AG08395 (cell line): ENCODE data around the gene KCNIP1.
"Not testable (repeated sequence)": the region's sequence is repeated elsewhere in the genome, so short reads cannot be mapped to it uniquely, and the experiment has no call there.

Experiments used
- DNase-seq: peaks from one replicate; pipeline ENCODE4 v3.0.0; 2012; ENCODE audit warnings: mixed read lengths, low spot score

The KCNIP1 gene

DNA sequence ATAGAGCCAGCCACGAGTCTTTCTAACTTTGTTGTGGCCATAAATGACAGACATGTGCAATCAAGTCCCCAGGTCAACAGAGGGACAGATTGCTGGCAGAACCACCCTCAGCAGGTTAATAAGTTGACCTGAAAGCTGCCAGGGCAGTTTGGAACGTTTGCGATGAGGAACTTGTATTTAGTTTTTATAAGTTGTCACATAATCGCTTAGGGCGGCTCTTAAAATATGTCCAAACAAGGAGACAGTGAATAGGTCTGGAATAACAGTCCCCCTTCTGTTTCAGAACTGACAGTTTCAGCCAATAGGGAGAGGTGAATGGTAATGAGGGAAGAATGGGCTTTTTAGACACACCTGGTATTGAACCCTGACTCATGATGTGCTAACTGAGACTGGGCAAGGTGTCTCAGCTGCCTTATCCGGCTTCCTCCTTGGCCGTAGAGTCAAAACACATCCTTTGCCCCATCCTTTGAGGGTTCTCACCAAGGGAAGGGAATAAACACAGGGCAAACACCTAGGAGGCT lies 246.2 kb downstream of the KCNIP1 start:
- no peak for DNase-seq

GRCh38 chr5:170750791-170751190 lies 247.0 kb downstream of the KCNIP1 start:
- no peak for DNase-seq

- DNase-seq: no peak
Observed at GRCh38 chr5:170751631-170752030, 247.8 kb downstream of the KCNIP1 start.

- no peak for DNase-seq
Observed at GRCh38 chr5:170752257-170753215, 248.7 kb downstream of the KCNIP1 start.

GRCh38 chr5:170753311-170753710 lies 249.5 kb downstream of the KCNIP1 start:
- no peak for DNase-seq

DNA sequence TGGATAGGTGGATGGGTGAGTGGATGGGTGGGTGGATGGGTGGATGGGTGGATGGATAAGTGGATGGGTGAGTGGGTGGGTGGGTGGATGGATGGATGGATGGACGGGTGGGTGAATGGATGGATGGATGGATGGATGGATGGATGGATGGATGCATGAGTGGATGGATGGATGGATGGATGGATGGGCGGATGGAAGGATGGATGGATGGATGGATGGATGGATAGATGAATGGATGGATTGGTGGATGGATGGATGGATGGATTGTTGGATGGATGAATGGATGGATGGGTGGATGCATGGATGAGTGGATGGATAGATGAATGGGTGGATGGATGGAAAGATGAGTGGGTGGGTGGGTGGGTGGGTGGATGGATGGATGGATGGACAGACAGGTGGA lies 250.7 kb downstream of the KCNIP1 start:
- DNase-seq: not testable (repeated sequence)

DNA sequence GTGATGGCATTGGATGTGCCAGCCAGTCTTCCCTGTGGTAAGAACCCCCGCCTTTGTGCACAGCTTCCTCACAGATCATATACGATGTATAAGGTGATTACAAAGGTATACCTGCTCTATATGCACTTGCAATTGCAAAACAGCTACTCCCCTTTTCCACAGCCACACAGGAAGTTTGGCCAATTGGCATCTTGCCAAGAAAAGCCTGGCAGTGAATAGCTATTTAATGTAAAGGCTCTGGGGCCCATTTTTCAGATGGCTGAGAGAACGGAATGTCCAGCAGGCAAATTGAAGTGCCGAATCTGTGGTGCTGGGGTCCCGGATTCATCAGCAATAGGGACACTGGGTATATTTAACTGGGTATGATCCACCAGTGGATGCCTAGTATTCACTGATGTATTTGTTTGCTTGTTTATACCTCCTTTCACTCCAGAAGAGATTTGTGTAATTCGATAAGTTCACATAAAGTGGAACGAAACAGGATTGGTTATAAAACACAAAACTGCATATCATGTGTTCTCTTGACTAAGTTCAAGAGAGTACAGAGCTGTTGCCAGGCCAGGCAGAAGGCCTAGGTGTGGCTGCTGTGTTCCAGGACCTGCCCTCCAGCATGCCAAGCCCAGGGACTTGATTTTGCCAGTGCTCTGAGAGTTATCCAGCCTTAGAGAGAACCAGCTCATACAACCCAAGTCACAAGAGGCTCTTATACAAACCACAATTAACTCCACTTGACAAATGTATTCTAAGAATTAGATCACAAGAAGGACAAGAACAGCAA lies 252.0 kb downstream of the KCNIP1 start:
- DNase-seq: no peak

- DNase-seq: no peak
Observed at GRCh38 chr5:170756691-170757090, 252.9 kb downstream of the KCNIP1 start.

DNA sequence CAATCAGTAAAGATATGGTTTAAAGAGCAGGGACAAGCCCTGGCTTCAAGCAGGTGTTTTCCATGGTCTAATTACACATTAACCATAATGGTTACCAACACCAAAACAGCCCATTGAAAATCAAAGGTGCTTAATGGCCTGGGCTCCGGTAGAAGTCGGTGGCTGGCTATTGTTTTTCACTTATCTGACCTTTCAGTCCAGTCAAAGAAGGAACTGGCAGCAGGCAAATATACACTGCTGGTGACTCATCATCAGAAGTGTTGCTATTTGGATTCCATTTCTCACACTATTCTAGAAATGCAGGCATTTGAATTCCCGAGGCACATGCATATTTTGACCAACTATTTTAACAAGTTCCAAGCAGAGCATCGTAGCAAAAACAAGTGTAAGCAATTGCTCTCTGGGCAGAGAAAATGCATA lies 253.4 kb downstream of the KCNIP1 start:
- DNase-seq: no peak

DNA sequence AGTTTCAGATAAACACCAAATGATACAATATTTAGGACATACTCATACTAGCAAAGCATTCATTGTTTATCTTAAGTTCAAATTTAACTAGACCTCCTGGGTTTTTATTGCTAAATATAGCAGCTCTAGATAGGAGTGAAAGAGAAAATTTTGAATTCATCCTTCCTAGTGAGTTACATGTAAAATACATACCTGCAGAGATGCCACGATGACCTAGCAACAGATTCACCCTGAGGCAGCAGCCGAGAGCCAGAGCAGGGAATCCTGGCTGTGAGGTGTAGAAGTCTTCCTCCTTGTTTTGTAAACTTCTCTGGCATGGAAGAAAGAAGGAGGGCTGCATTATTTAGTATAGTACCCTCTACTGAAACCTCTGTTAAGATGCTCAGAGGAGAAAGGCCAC lies 253.8 kb downstream of the KCNIP1 start:
- DNase-seq: no peak

DNA sequence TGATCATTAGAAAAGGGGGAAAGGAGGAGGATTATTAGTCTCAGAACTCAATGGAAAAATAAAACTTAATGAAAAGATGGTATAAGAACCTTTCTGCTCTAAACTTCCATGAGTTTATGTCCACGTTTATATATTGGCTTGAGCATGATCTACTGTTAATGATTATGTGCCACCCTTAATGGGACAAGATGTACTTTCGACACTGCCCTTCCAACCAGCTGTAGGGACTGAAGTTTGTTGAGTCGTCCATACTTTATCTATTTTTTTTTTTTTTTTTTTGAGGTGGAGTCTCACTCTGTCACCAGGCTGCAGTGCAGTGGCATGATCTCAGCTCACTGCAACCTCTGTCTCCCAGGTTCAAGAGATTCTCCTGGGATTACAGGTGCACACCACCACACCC lies 254.7 kb downstream of the KCNIP1 start:
- DNase-seq: no peak

DNA sequence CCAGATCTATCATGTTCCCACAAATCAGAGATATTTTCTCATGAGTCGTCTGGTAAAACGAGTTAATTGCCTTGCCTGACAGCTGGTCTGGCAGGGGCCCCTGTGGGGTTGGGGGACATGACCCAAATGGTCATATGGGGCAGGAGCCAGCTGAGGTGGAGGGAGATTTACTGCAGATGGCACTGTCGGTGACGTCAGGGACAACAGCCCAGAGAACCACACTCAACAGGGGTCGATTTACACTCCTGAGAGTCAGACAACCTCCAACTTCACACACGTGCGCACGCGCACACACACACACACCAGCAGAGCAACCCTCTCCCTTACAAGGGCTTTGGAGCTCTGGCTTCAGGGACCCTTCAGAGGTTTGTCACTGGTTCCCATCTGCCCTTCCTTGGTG lies 256.3 kb downstream of the KCNIP1 start:
- no peak for DNase-seq

GRCh38 chr5:170761048-170761707 lies 257.4 kb downstream of the KCNIP1 start:
- DNase-seq: no peak

- no peak for DNase-seq
Observed at GRCh38 chr5:170761708-170762066, 257.9 kb downstream of the KCNIP1 start.

- DNase-seq: not testable (repeated sequence)
Observed at GRCh38 chr5:170762298-170762697, 258.5 kb downstream of the KCNIP1 start.

- DNase-seq: not testable (repeated sequence)
Observed at GRCh38 chr5:170765868-170766267, 262.0 kb downstream of the KCNIP1 start.

DNA sequence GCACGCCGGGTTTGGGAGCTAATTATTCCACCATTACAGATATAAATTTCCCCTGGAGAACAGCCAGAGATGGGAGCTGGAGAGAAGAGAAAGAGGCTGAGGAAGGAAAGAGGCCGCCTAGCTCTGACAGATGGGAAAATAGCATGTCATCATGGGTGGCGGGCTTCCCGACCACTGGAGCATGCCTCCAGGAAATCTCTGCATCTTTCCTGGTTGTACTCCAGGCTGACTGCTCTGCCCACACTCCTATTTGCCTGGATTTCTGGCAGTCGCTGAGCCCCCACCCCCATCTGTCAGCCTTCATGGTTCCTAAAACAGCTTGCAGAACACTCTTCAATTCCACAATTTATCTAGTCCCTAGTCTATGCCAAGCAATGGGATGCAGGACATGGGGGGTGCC lies 265.4 kb downstream of the KCNIP1 start:
- DNase-seq: no peak

GRCh38 chr5:170769898-170770416 lies 266.1 kb downstream of the KCNIP1 start:
- DNase-seq: no peak

DNA sequence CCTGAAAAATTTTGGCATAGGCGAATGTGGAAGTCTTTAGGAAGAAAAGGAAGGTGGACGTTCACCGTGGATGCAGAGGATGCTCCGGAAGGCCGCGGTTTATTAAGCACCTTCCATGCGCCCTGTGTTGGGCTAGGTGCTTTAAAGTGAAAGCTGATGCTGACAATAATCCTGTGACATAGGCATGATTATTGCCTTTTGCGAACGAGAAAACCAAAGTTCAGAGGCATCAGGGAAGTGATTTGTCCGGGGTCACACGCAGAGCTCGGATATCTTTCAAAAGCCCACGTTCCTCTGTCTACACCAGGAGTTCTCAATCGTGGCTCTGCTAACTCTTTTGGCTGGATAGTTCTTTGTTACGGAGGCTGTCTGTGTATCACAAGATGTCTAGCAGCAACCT lies 267.7 kb downstream of the KCNIP1 start:
- no peak for DNase-seq

DNA sequence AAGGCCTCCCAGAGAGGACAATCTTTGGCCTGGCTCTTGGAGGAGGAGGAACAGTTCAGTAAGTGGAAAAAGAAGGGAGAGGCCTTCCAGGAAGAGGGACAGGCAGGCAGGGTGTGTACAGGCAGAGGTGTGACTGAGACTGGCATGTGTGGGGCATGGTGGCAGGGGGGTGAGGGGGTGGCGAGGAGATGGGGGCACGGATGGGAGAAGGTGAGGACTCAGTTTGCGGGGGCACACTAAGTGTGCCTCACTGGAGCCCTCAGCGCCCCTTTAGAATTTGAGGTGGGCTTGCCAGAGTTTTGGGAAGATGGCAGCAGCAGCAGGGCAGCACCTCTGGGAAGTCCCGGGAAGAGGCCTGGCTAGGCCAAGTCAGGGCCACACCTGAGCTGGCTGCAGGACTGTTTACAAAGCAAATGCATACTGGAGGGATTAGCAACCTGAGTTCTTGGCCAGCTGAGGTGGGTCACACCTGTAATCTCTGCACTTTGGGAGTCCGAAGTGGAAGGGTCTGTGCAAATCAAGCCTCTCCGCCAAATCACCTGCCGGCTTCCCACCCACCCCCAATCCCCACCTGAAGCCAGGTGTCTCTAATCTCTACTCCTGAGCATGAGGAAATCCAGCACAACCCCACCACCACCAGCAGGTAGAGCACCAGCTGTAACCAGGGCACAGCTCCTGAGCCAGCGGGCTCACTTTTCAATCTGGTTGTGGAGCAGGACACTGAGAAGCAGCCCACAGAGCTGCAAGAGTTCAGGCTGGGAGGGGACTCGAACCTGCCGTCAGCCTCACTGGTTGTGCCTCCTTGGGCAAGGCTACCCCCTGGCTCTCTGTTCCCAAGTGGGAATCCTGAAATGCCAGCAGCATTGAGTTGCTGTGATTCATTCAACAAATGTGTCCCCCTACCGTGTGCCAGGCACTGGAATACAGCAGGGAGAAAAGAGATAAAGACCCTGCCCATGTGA lies 269.5 kb downstream of the KCNIP1 start:
- DNase-seq: no peak

DNA sequence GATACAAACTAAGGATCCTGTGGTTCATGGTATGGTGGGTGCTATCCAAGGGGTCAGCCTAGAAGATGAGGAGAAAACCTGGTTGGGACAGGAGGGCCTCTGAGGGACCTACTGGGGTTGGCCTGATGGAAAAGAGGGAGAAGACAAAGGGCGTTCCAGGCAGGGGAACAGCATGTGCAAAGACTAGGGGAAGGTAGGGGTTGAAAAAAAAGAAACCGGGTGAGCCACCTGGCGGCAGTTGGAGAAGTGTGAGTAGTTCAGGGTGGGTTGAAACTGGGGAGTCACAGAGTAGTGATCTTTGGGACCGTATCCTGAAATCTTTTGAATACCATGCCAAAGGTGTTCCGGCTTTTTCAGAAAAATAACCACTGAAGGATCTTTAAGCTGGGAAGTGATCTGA lies 271.0 kb downstream of the KCNIP1 start:
- no peak for DNase-seq
